Bronchial epithelial cell (primary cell): ENCODE data around the gene BCAS3. TPM values are rescaled to one million over a fixed set of nuclear protein-coding genes. Genes with fewer than 3 reads are reported as not detected.

Experiments used
- DNase-seq: peaks from one replicate; pipeline ENCODE4 v3.0.0-alpha.2; 2010; ENCODE audit warnings: low read depth
- FAIRE-seq: peaks from 2 replicates; lab custom pipeline; 2011; peaks lifted over from hg19 to GRCh38; lab: Jason Lieb, UNC
- H3K27me3 ChIP-seq: 2 replicates; pipeline ENCODE4 v1.5.1; 2011; ENCODE audit warnings: low read length; ENCODE audit not compliant: control insufficient read depth, insufficient read depth
- H3K36me3 ChIP-seq: 2 replicates; pipeline ENCODE4 v1.5.1; 2011; ENCODE audit warnings: low read length; ENCODE audit not compliant: control insufficient read depth, insufficient read depth
- H3K4me3 ChIP-seq: 2 replicates; pipeline ENCODE4 v1.5.1; 2011; ENCODE audit warnings: mild to moderate bottlenecking, low read depth, low read length, control low read depth
- CTCF ChIP-seq: IDR thresholded peaks from 2 replicates; pipeline ENCODE4 v1.5.1; 2011; ENCODE audit warnings: mild to moderate bottlenecking, moderate library complexity, low read length, control low read depth, inconsistent platforms; ENCODE audit not compliant: insufficient read depth, severe bottlenecking
- total RNA-seq: library from RNA; depleted of rRNA; stranded (reverse); fragments of >200 nt; gene quantifications from 2 replicates; pipeline ENCODE4 v1.2.1, GENCODE V29; 2014

Gene BCAS3
- total RNA-seq, 1 donor from 2014 or later = 10.3 TPM

DNA sequence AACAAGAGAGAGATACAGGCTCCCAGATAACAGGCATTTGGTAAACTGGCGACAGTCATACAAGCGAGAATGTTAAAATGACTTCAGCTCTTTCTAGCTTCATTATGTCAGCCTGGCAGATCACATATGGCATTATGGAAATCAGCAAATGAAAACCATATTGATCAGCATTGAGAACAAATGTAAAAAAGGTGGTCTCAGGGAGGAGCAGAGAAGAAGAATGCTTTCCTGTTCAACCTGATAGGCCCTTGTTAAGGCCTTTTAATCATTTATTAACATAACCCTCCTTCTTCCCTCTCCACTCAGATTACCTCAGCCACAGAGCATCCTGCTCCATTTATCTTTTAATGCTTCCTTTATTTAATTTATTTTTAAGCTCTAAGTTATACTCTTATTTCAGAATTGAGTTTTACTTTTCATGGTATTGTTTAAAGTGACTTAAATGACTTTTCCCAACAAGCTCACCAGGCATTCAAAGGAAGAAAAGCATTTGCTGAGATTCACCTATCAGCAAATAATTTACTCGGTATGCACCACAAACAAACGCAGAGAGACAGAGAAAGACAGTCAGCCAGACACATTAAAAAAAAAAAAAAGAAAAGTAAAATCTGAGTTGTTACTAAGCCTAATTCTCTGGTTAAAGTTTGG, 478.1 kb downstream of the BCAS3 start:
- no peaks in the 10 kb centered on the region for H3K27me3 ChIP-seq
- DNase-seq (no peak), FAIRE-seq (no peak)
- TF ChIP-seq CTCF = no peak
- no peak overlapping the region for H3K4me3 ChIP-seq
- no peaks in the 10 kb centered on the region for H3K36me3 ChIP-seq

- DNase-seq (no peak), FAIRE-seq (no peak)
- no peaks in the 10 kb centered on the region for H3K36me3 ChIP-seq
- H3K27me3 ChIP-seq = no peaks in the 10 kb centered on the region
- TF ChIP-seq CTCF = no peak
- H3K4me3 ChIP-seq = no peak overlapping the region
Measured at GRCh38 chr17:61157246-61157886, 479.7 kb downstream of the BCAS3 start.

- Histone ChIP-seq H3K36me3 (no peaks in the 10 kb centered on the region), H3K27me3 (no peaks in the 10 kb centered on the region), H3K4me3 (no peak overlapping the region)
- FAIRE-seq = no peak
- no peak for DNase-seq
- TF ChIP-seq CTCF = no peak
Measured at GRCh38 chr17:61158376-61158775, 480.7 kb downstream of the BCAS3 start.

- Histone ChIP-seq H3K27me3 (no peaks in the 10 kb centered on the region), H3K4me3 (no peak overlapping the region), H3K36me3 (no peaks in the 10 kb centered on the region)
- TF ChIP-seq CTCF = no peak
- DNase-seq (no peak), FAIRE-seq (no peak)
Measured at GRCh38 chr17:61159221-61159814, 481.7 kb downstream of the BCAS3 start.

DNA sequence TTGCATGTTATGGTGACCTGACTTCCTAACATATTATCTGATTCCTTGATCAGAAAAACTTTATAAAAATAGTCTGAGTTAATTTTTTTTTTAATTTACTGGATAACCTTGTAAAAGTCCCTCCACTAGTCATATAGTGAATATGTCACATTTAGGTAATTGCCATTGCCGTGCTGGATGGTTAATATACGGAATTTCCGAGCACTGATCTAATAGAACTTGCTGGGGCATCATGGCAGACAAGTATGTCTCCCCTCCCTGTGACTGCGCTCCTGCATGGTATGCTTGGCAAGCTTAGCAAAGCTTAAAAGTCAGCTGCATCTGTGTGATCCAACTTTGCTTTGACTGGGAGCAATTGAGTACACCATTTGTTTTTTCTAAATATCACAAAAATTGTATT, 482.6 kb downstream of the BCAS3 start:
- no peaks in the 10 kb centered on the region for H3K36me3 ChIP-seq
- H3K4me3 ChIP-seq = no peak overlapping the region
- DNase-seq (no peak), FAIRE-seq (no peak)
- TF ChIP-seq CTCF = no peak
- no peaks in the 10 kb centered on the region for H3K27me3 ChIP-seq
